IMR-90 (cell line): ENCODE measurements around the gene CROCC2. TPM values are rescaled to one million over a fixed set of nuclear protein-coding genes. Genes with fewer than 3 reads are reported as not detected.

Source experiments
- ATAC-seq: fragments of 200-7000 bp; cut with Tn5 transposase; 2 replicates; pipeline ENCODE4 v1.9.1; 2020; ENCODE audit warnings: low read depth, mild to moderate bottlenecking, moderate library complexity
- BruUV-seq: library from RNA; stranded (reverse); fragments of 400-500 nt; replicated peaks from 2 replicates; lab custom pipeline; 2021; lab: Mats Ljungman, UMichigan
- CTCF ChIA-PET: fragments of 300-600 bp; formaldehyde crosslinking; extraction: SDS; loops from one replicate; lab custom pipeline; 2021; ENCODE audit warnings: antibody characterized with exemption; lab: Yijun Ruan, JAX
- POLR2A ChIA-PET: fragments of 300-600 bp; sonication (Branson Sonifier 250); formaldehyde crosslinking; loops from one replicate; lab custom pipeline; 2022; ENCODE audit warnings: antibody characterized with exemption; ENCODE audit not compliant: unreplicated experiment; lab: Charles Lee
- DNase-seq: peaks from one replicate; pipeline ENCODE4 v3.0.0; 2013
- H2AFZ ChIP-seq: replicated peaks from 2 replicates; pipeline ENCODE3; 2013; ENCODE audit warnings: low read length, mild to moderate bottlenecking; ENCODE audit not compliant: poor library complexity
- H2AK5ac ChIP-seq: 2 replicates; pipeline ENCODE4 v1.6.1; 2013; ENCODE audit warnings: low read depth, low read length, inconsistent platforms
- H2AK9ac ChIP-seq: replicated peaks from 2 replicates; pipeline ENCODE3; 2013; ENCODE audit warnings: mild to moderate bottlenecking, low read depth, low read length, moderate library complexity; ENCODE audit not compliant: poor library complexity
- H2BK120ac ChIP-seq: 2 replicates; pipeline ENCODE4 v1.6.1; 2013; ENCODE audit warnings: low read depth, low read length, inconsistent platforms
- H2BK15ac ChIP-seq: 3 replicates; pipeline ENCODE4 v1.6.1; 2013; ENCODE audit warnings: low read depth, low read length, inconsistent platforms
- H2BK20ac ChIP-seq: 2 replicates; pipeline ENCODE4 v1.6.1; 2013; ENCODE audit warnings: low read depth, mild to moderate bottlenecking, inconsistent platforms, low read length, moderate library complexity
- H2BK5ac ChIP-seq: 2 replicates; pipeline ENCODE4 v1.6.1; 2013; ENCODE audit warnings: mild to moderate bottlenecking, low read depth, low read length, inconsistent platforms; ENCODE audit not compliant: poor library complexity, severe bottlenecking
- H3K14ac ChIP-seq: replicated peaks from 2 replicates; pipeline ENCODE4 v1.6.1; 2013; ENCODE audit warnings: low read depth, low read length, inconsistent platforms
- H3K18ac ChIP-seq: 2 replicates; pipeline ENCODE4 v1.6.1; 2013; ENCODE audit warnings: low read depth, low read length, control low read depth
- H3K23ac ChIP-seq: 2 replicates; pipeline ENCODE4 v1.6.1; 2013; ENCODE audit warnings: low read depth, low read length, inconsistent platforms
- H3K27ac ChIP-seq: 2 replicates; pipeline ENCODE4 v1.5.1; 2013; ENCODE audit warnings: mild to moderate bottlenecking, control low read depth, low read length; ENCODE audit not compliant: insufficient read depth
- H3K27me3 ChIP-seq: 2 replicates; pipeline ENCODE4 v1.6.1; 2013; ENCODE audit warnings: low read length; ENCODE audit not compliant: control insufficient read depth, insufficient read depth
- H3K36me3 ChIP-seq: 2 replicates; pipeline ENCODE4 v1.6.1; 2013; ENCODE audit warnings: low read length, mixed read lengths; ENCODE audit not compliant: control insufficient read depth, insufficient read depth
- H3K4ac ChIP-seq: 2 replicates; pipeline ENCODE4 v1.6.1; 2013; ENCODE audit warnings: low read depth, low read length, inconsistent platforms
- H3K4me1 ChIP-seq: 2 replicates; pipeline ENCODE4 v1.6.1; 2013; ENCODE audit warnings: low read length, mixed read lengths; ENCODE audit not compliant: control insufficient read depth, insufficient read depth
- H3K4me2 ChIP-seq: 2 replicates; pipeline ENCODE4 v1.6.1; 2013; ENCODE audit warnings: low read depth, mild to moderate bottlenecking, control low read depth, low read length, moderate library complexity
- H3K4me3 ChIP-seq: 2 replicates; pipeline ENCODE4 v1.5.1; 2013; ENCODE audit warnings: low read depth, mild to moderate bottlenecking, control low read depth, low read length, moderate library complexity; ENCODE audit not compliant: insufficient read depth
- H3K56ac ChIP-seq: 2 replicates; pipeline ENCODE4 v1.6.1; 2013; ENCODE audit warnings: low read length, inconsistent platforms; ENCODE audit not compliant: insufficient read depth; ENCODE audit errors: extremely low read depth
- H3K79me1 ChIP-seq, 2 experiments: 2 replicates each; pipeline ENCODE4 v1.6.1; 2013; ENCODE audit warnings: low read length in 2 of 2, inconsistent platforms in 1 of 2, low read depth in 1 of 2
- H3K9ac ChIP-seq: 2 replicates; pipeline ENCODE4 v1.6.1; 2013; ENCODE audit warnings: low read depth, low read length, control low read depth
- H3K9me1 ChIP-seq: 2 replicates; pipeline ENCODE4 v1.6.1; 2013; ENCODE audit warnings: low read length, inconsistent platforms; ENCODE audit not compliant: insufficient read depth
- H3K9me3 ChIP-seq: 2 replicates; pipeline ENCODE4 v1.6.1; 2013; ENCODE audit warnings: low read length; ENCODE audit not compliant: control insufficient read depth, insufficient read depth
- H4K20me1 ChIP-seq: 2 replicates; pipeline ENCODE4 v1.6.1; 2013; ENCODE audit warnings: low read length, inconsistent platforms; ENCODE audit not compliant: insufficient read depth
- H4K5ac ChIP-seq: 2 replicates; pipeline ENCODE4 v1.6.1; 2013; ENCODE audit warnings: mild to moderate bottlenecking, low read depth, low read length, control low read depth
- H4K8ac ChIP-seq, 2 experiments: 2 replicates each; pipeline ENCODE4 v1.6.1; 2013; ENCODE audit warnings: low read depth in 2 of 2, low read length in 2 of 2, control low read depth in 1 of 2, inconsistent platforms in 1 of 2
- H4K91ac ChIP-seq: 2 replicates; pipeline ENCODE4 v1.6.1; 2013; ENCODE audit warnings: low read depth, low read length, inconsistent platforms; ENCODE audit not compliant: insufficient read depth
- ELK1 ChIP-seq: fragments of 150-350 bp; IDR thresholded peaks from 2 replicates; pipeline ENCODE4 v1.6.1; 2016; ENCODE audit warnings: low read depth, mild to moderate bottlenecking, low read length, moderate library complexity, borderline replicate concordance
- NFE2L2 ChIP-seq: fragments of 150-350 bp; IDR thresholded peaks from 2 replicates; pipeline ENCODE4 v1.6.1; 2016; ENCODE audit warnings: low read depth, mild to moderate bottlenecking, low read length
- POLR2A ChIP-seq: IDR thresholded peaks from 2 replicates; pipeline ENCODE4 v1.6.1; 2012; ENCODE audit warnings: mild to moderate bottlenecking, low read depth, low read length
- RCOR1 ChIP-seq: IDR thresholded peaks from 2 replicates; pipeline ENCODE4 v1.6.1; 2012; ENCODE audit warnings: mild to moderate bottlenecking, low read length, improper control_type of control experiment; ENCODE audit not compliant: insufficient replicate concordance
- SMC3 ChIP-seq: fragments of 150-350 bp; IDR thresholded peaks from 2 replicates; pipeline ENCODE4 v1.6.1; 2016; ENCODE audit warnings: low read depth, mild to moderate bottlenecking, antibody characterized with exemption, low read length, moderate library complexity
- WGBS, 2 experiments: methylation state at CpG; one replicate each; pipeline versions ENCODE4 v1.1.5 to v1.1.7; 2013; ENCODE audit warnings: missing lambda C conversion rate in 2 of 2; ENCODE audit not compliant: insufficient read length in 1 of 2; ENCODE audit errors: extremely low coverage in 2 of 2; 5-methylcytosine and 5-hydroxymethylcytosine counted together
- dilution Hi-C: fragments of 300-500 bp; cut with HindIII; formaldehyde crosslinking; loops from one replicate; pipeline ENCODE4 v1.14.3; 2018; ENCODE audit warnings: low sequenced_read_pairs; ENCODE audit not compliant: unreplicated experiment
- in situ Hi-C: fragments of 300-500 bp; cut with MboI; formaldehyde crosslinking; loops from 3 replicates; pipeline ENCODE4 v1.14.3; 2019; ENCODE audit warnings: low sequenced_read_pairs, inconsistent platforms, mixed read lengths
- intact Hi-C: fragments of 100-400 bp; cut with micrococcal nuclease; formaldehyde crosslinking; loops from 2 replicates; pipeline ENCODE4 v1.10.0; 2022
- polyA plus RNA-seq, 3 experiments: library from polyadenylated mRNA; depleted of rRNA; stranded (reverse); fragments of >200 nt; gene quantifications; 2 replicates each; pipeline ENCODE4 v1.2.3, GENCODE V29; 2012; ENCODE audit warnings: low replicate concordance in 1 of 3
- total RNA-seq: library from RNA; depleted of rRNA; stranded (reverse); fragments of >200 nt; gene quantifications from 2 replicates; pipeline ENCODE4 v1.2.3, GENCODE V29; 2012
- TF ChIP-seq, protein P1 (sequence below): conservative IDR thresholded peaks from 2 replicates; pipeline ENCODE4 v1.5.1; 2012; ENCODE audit warnings: mild to moderate bottlenecking, low read depth, low read length, improper control_type of control experiment

Gene CROCC2
- total and polyA plus RNA-seq, 2 of the 4 experiments (the other 2 are of a cell fraction), result not detected

DNA sequence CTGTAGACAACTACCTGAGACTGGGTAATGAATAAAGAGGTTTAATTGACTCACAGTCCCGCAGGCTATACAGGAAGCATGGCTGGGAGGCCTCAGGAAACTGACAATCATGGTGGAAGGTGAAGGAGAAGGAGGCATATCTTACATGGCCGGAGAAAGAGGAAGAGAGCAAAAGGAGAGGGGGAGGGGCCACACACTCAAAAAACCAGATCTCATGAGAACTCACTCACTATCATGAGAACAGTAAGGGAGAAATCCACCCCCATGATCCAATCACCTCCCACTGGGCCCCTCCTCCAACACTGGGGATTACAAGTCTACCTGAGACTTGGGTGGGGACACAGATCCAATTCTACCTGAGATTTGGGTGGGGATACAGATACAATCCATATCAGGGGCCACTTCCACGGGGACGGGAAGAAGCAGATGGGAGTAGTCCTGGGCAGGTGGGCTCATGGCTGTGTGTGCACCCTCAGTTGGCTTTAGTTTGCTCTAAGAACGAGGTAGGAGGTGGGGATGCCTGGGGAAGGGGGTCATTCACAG lies 20.0 kb upstream of the CROCC2 start:
- in situ Hi-C loops (no loop called here), intact Hi-C loops (no loop called here), dilution Hi-C loops (no loop called here)
- peaks cover 10% of the 10 kb centered on the region for H3K27me3 ChIP-seq
- no peaks in the 10 kb centered on the region for H4K20me1 ChIP-seq
- ChIA-PET POLR2A (no interaction called here), CTCF (no interaction called here)
- DNase-seq, result no peak
- H2BK15ac ChIP-seq, result no peak overlapping the region
- ATAC-seq, result no peak
- no peaks in the 10 kb centered on the region for H3K79me1 ChIP-seq
- H2AK5ac ChIP-seq, result no peak overlapping the region
- H3K27ac ChIP-seq, result no peak overlapping the region
- H3K18ac ChIP-seq, result no peak overlapping the region
- H3K4me1 ChIP-seq, result no peaks in the 10 kb centered on the region
- no peak for TF ChIP-seq RCOR1
- TF ChIP-seq, protein P1, sequence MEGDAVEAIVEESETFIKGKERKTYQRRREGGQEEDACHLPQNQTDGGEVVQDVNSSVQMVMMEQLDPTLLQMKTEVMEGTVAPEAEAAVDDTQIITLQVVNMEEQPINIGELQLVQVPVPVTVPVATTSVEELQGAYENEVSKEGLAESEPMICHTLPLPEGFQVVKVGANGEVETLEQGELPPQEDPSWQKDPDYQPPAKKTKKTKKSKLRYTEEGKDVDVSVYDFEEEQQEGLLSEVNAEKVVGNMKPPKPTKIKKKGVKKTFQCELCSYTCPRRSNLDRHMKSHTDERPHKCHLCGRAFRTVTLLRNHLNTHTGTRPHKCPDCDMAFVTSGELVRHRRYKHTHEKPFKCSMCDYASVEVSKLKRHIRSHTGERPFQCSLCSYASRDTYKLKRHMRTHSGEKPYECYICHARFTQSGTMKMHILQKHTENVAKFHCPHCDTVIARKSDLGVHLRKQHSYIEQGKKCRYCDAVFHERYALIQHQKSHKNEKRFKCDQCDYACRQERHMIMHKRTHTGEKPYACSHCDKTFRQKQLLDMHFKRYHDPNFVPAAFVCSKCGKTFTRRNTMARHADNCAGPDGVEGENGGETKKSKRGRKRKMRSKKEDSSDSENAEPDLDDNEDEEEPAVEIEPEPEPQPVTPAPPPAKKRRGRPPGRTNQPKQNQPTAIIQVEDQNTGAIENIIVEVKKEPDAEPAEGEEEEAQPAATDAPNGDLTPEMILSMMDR, result no peak
- TF ChIP-seq POLR2A, result no peak
- TF ChIP-seq NFE2L2, result no peak
- TF ChIP-seq SMC3, result no peak
- no peak for TF ChIP-seq ELK1
- H2AK9ac ChIP-seq, result no peak overlapping the region
- no peaks in the 10 kb centered on the region for H3K9me1 ChIP-seq
- no peak overlapping the region for H3K56ac ChIP-seq
- no peaks in the 10 kb centered on the region for H3K36me3 ChIP-seq
- no CpG with 5 or more reads among the region's 5 CpGs for WGBS, 2 experiments
- no peak overlapping the region for H4K8ac ChIP-seq
- no peak overlapping the region for H3K23ac ChIP-seq
- no peak overlapping the region for H2AFZ ChIP-seq
- H3K4me3 ChIP-seq, result no peak overlapping the region
- no peak overlapping the region for H4K5ac ChIP-seq
- no peak overlapping the region for H2BK20ac ChIP-seq
- no peaks in the 10 kb centered on the region for H3K9me3 ChIP-seq
- H3K14ac ChIP-seq, result no peak overlapping the region
- no TSS peak for BruUV-seq
- no peak overlapping the region for H2BK5ac ChIP-seq
- H4K91ac ChIP-seq, result no peak overlapping the region
- no peak overlapping the region for H3K9ac ChIP-seq
- H3K4ac ChIP-seq, result no peak overlapping the region
- no peak overlapping the region for H2BK120ac ChIP-seq
- H3K4me2 ChIP-seq, result no peak overlapping the region
